ENCODE measurements around the gene SNX30. TPM values are rescaled to one million over a fixed set of nuclear protein-coding genes. Genes with fewer than 3 reads are reported as not detected.

The SNX30 gene
- total RNA-seq, 2 experiments from 2014 or later = 3.8 to 3.9 TPM

DNA sequence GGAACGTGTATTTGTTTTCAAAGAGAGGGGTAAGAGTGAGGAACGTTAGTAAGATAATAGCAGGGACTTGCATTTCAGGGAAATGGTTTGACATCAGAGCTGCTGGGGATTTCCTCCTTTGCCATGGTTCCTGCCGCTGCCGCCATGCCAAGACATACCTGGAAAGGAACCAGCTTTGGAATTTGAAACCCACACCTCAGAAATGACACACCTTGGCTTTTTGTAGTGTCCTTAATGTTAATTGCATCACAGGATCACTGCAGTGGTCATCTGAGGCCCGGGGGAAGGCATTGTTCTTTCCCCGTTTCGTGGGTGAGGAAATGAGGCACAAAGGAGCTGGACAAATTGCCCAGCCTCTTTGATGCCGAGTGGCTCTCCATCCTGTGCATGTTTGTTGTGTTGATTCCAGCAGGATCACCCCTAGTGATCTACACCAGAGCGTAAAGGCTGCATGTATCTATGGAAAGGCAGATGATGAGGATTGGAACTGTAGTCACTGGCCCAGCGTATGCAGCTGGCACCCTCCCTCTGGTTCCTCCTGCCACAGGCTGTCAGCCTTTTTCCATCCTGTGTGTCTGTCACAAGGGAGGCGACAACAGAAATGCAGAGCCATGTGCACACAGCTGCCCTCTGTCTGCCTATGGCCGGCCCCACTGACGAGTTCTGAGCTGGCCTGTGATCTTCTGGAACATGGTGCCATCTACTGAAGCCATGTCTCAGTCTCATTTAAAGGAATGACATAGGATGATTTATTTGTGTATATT lies 102.4 kb downstream of the SNX30 start:
- H3K4me3 Mint-ChIP-seq = no peak overlapping the region
- H3K27me3 Mint-ChIP-seq = no peaks in the 10 kb centered on the region
- intact Hi-C loops (cut with micrococcal nuclease) = no loop called here
- TF ChIP-seq CTCF (IDR thresholded peaks at IDR 0.05) = no peak
- ChIA-PET POLR2A (no interaction called here), CTCF (interaction anchor here (1.4 kb wide), 1 partner anchor 8 kb away, joined by 5 read pairs; no protein-coding TSS in a partner anchor)
- H3K27ac Mint-ChIP-seq = no peak overlapping the region
- ATAC-seq = no peak
- DNase-seq = no peak
- peaks cover 3% of the 10 kb centered on the region for H3K36me3 Mint-ChIP-seq (ENCODE audit: low read depth)
- no peaks in the 10 kb centered on the region for H3K9me3 Mint-ChIP-seq
- no peaks in the 10 kb centered on the region for H3K4me1 Mint-ChIP-seq (ENCODE audit: low read depth)

GRCh38 chr9:112853882-112854585 lies 103.5 kb downstream of the SNX30 start:
- H3K27me3 Mint-ChIP-seq = no peaks in the 10 kb centered on the region
- intact Hi-C loops (cut with micrococcal nuclease) = no loop called here
- POLR2A ChIA-PET = no interaction called here
- CTCF ChIA-PET = interaction anchor here (1.4 to 1.5 kb wide), 2 partner anchors 9 to 258 kb away, joined by 4 to 5 read pairs; no protein-coding TSS in a partner anchor
- ATAC-seq (no peak), DNase-seq (no peak)
- peaks cover 3% of the 10 kb centered on the region for H3K36me3 Mint-ChIP-seq (ENCODE audit: low read depth)
- no peak overlapping the region for H3K4me3 Mint-ChIP-seq
- H3K9me3 Mint-ChIP-seq = no peaks in the 10 kb centered on the region
- no peak for TF ChIP-seq CTCF (IDR thresholded peaks at IDR 0.05)
- H3K4me1 Mint-ChIP-seq (ENCODE audit: low read depth) = no peaks in the 10 kb centered on the region
- no peak overlapping the region for H3K27ac Mint-ChIP-seq

DNA sequence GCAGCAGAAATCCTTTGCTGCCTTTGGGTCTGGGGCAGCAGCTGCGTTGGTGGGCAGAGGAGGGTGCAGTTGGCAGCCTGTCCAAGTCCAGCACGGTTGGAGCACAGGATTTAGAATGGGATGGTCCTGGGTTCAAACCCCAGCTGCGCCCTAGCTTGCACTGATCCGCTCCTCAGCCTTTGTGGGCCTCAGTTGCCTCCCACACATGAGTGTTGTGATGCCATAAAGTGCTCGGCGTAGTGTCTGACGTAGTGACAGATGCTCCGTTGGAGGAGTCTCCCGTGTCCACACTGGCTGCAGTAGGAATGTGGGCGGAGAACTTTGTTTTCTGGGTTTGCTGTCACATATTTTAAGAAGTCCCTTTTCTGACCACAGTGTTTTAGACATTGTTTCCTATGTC lies 104.1 kb downstream of the SNX30 start:
- no peak for ATAC-seq
- no peak overlapping the region for H3K27ac Mint-ChIP-seq
- no peak for TF ChIP-seq CTCF (IDR thresholded peaks at IDR 0.05)
- POLR2A ChIA-PET = no interaction called here
- no peaks in the 10 kb centered on the region for H3K27me3 Mint-ChIP-seq
- no peaks in the 10 kb centered on the region for H3K4me1 Mint-ChIP-seq (ENCODE audit: low read depth)
- DNase-seq = no peak
- peaks cover 3% of the 10 kb centered on the region for H3K36me3 Mint-ChIP-seq (ENCODE audit: low read depth)
- H3K9me3 Mint-ChIP-seq = no peaks in the 10 kb centered on the region
- intact Hi-C loops (cut with micrococcal nuclease) = no loop called here
- CTCF ChIA-PET = interaction anchor here (1.5 kb wide), 2 partner anchors 9 to 258 kb away, joined by 4 to 8 read pairs; no protein-coding TSS in a partner anchor
- no peak overlapping the region for H3K4me3 Mint-ChIP-seq

DNA sequence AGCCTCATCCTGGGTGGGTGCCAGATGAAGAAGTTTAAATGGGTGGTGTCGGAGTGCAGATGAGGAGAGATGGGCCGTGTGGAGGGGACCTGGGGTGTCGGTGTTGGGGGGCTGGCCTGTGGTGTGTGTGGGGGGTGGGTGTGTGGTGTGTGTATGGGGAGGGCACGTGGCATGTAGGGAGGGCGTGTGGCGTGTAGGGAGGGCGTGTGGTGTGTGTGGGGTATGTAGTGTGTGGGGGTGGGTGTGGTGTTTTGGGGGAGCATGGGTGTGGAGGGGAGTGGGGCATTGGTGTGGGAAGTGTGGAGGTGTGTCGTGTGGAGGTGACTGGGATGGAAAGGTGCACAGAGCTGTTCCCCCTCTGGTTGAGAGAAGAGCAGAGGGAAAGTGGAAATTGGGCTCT lies 105.6 kb downstream of the SNX30 start:
- peaks cover 3% of the 10 kb centered on the region for H3K36me3 Mint-ChIP-seq (ENCODE audit: low read depth)
- ATAC-seq (no peak), DNase-seq (no peak)
- H3K4me1 Mint-ChIP-seq (ENCODE audit: low read depth) = no peaks in the 10 kb centered on the region
- ChIA-PET POLR2A (no interaction called here), CTCF (interaction anchor here (1.3 to 1.5 kb wide), 2 partner anchors 11 to 47 kb away, joined by 7 to 8 read pairs; no protein-coding TSS in a partner anchor)
- H3K27ac Mint-ChIP-seq = no peak overlapping the region
- no peaks in the 10 kb centered on the region for H3K9me3 Mint-ChIP-seq
- H3K27me3 Mint-ChIP-seq = no peaks in the 10 kb centered on the region
- TF ChIP-seq CTCF (IDR thresholded peaks at IDR 0.05) = no peak
- intact Hi-C loops (cut with micrococcal nuclease) = no loop called here
- no peak overlapping the region for H3K4me3 Mint-ChIP-seq

- no peak for DNase-seq
Measured at GRCh38 chr9:112856843-112857242, 106.3 kb downstream of the SNX30 start.

More at GRCh38 chr9:112856843-112857242, 106.3 kb downstream of the SNX30 start:
- no peaks in the 10 kb centered on the region for H3K27me3 Mint-ChIP-seq
- POLR2A ChIA-PET = interaction anchor here (0.7 kb wide), 1 partner anchor 12 kb away, joined by 3 read pairs; no protein-coding TSS in a partner anchor
- no peak overlapping the region for H3K4me3 Mint-ChIP-seq
- peaks cover 3% of the 10 kb centered on the region for H3K4me1 Mint-ChIP-seq (ENCODE audit: low read depth)
- no peak overlapping the region for H3K27ac Mint-ChIP-seq
- no peaks in the 10 kb centered on the region for H3K36me3 Mint-ChIP-seq (ENCODE audit: low read depth)
- intact Hi-C loops (cut with micrococcal nuclease) = no loop called here
- CTCF ChIA-PET = interaction anchor here (0.9 kb wide), 1 partner anchor 12 kb away, joined by 4 read pairs; no protein-coding TSS in a partner anchor
- no peak for ATAC-seq
- H3K9me3 Mint-ChIP-seq = no peaks in the 10 kb centered on the region
- TF ChIP-seq CTCF (IDR thresholded peaks at IDR 0.05) = no peak

Data from activated CD8-positive, alpha-beta T cell treated with anti-CD3 and anti-CD28 coated beads for 36 hours (primary cell).